ENCODE measurements around the gene P3R3URF.
A peak's percentile ranks its signal among the peaks of the same experiment; 100 is the strongest.

The P3R3URF gene

DNA sequence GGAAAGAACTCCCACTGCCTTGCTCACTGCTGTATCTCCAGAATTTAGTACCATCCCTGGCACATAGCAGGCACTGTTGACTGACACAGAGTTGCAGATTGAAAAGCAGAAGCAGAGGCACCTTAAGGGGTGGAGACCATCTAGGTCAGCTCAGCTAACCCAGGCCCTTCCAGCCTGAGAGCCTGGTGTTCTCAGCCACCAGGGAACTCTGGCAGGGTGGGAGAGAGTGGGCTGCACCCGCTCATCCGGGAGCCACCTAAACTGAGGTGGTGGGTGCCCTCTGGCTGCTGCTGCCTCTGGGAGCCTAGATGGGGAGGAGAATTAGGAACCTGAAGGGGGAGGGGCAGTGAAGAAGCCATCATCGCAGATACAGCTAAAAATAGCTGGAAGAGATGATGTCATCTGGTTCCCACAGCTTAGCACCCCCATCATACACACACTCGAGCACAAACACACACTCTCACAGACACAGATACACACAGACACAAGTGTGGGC is 2.9 kb downstream of the P3R3URF start:
- no peak overlapping the region for H3K4me3 ChIP-seq (replicated peaks in 1 of 2; ENCODE audit: low read depth in 2 of 2, low read length in 2 of 2)
- peak in 1 of 2 donors; percentile 51 for DNase-seq (ENCODE audit: low read depth in 2 of 2)
- TF ChIP-seq, protein P1, sequence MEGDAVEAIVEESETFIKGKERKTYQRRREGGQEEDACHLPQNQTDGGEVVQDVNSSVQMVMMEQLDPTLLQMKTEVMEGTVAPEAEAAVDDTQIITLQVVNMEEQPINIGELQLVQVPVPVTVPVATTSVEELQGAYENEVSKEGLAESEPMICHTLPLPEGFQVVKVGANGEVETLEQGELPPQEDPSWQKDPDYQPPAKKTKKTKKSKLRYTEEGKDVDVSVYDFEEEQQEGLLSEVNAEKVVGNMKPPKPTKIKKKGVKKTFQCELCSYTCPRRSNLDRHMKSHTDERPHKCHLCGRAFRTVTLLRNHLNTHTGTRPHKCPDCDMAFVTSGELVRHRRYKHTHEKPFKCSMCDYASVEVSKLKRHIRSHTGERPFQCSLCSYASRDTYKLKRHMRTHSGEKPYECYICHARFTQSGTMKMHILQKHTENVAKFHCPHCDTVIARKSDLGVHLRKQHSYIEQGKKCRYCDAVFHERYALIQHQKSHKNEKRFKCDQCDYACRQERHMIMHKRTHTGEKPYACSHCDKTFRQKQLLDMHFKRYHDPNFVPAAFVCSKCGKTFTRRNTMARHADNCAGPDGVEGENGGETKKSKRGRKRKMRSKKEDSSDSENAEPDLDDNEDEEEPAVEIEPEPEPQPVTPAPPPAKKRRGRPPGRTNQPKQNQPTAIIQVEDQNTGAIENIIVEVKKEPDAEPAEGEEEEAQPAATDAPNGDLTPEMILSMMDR (IDR thresholded peaks at IDR 0.05; ENCODE audit: low read depth, low read length): no peak

DNA sequence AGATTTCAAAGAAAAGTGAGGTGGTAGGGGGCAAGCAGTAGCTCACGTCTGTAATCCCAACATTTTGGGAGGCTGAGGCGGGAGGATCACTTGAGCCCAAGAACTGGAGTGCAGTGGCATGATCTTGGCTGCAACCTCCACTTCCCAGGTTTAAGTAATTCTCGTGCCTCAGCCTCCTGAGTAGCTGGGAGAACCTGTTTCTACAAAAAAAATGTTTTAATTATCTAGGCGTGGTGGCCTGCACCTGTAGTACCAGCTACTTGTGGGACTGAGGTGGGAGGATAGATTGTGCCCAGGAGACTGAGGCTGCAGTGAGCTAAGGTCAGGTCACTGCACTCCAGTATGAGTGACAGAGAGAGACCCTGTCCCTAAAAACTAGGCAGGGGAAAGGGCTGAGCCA is 4.0 kb downstream of the P3R3URF start:
- DNase-seq (ENCODE audit: low read depth in 2 of 2): no peak
- H3K4me3 ChIP-seq (replicated peaks in 1 of 2; ENCODE audit: low read depth in 2 of 2, low read length in 2 of 2): no peak overlapping the region
- TF ChIP-seq, protein P1 (IDR thresholded peaks at IDR 0.05; ENCODE audit: low read depth, low read length): no peak

DNA sequence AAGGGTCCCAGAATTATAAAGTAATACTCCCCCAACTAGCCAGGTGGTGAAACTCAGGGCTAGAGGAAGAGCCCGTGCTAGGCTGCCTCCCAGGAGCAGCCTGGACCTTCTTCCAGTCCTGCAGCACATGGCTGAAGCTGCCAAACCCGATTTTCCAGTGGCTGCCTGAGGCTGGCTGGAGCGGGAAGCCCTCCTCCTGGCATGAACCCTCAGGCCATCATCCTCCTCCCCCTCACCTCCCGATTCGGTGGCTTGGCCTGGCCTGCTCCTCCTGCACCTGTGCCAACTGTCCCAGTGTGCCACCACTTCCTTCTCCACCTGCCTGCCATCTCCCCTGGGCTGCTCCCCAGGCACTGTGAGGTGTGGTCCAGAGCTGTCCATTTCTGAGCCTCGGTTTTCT is 4.4 kb downstream of the P3R3URF start:
- DNase-seq (ENCODE audit: low read depth in 2 of 2): no peak
- no peak overlapping the region for H3K4me3 ChIP-seq (replicated peaks in 1 of 2; ENCODE audit: low read depth in 2 of 2, low read length in 2 of 2)
- TF ChIP-seq, protein P1 (IDR thresholded peaks at IDR 0.05; ENCODE audit: low read depth, low read length): no peak

DNA sequence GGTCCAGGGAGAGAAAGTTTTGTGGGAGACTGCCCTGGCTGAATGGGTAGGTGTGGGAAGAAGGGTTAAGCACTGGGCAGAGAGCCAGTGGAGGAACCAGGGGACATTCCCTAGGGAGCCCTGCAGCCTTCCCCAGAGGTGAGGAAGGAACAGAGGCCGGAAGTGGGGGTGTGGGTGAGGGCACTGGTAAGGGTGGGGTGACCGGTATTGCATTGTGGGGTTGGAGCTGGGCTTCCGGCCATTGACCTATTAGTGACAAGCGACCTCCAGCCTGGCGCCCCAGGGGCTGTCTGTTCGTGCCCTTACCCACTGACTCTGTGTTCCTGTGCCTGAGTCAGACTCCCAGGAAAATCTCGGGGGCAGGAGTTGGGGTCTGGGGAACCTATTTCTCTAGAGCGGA is 4.9 kb downstream of the P3R3URF start:
- TF ChIP-seq, protein P1 (IDR thresholded peaks at IDR 0.05; ENCODE audit: low read depth, low read length): no peak
- no peak for DNase-seq (ENCODE audit: low read depth in 2 of 2)
- H3K4me3 ChIP-seq (replicated peaks in 1 of 2; ENCODE audit: low read depth in 2 of 2, low read length in 2 of 2): no peak overlapping the region

DNA sequence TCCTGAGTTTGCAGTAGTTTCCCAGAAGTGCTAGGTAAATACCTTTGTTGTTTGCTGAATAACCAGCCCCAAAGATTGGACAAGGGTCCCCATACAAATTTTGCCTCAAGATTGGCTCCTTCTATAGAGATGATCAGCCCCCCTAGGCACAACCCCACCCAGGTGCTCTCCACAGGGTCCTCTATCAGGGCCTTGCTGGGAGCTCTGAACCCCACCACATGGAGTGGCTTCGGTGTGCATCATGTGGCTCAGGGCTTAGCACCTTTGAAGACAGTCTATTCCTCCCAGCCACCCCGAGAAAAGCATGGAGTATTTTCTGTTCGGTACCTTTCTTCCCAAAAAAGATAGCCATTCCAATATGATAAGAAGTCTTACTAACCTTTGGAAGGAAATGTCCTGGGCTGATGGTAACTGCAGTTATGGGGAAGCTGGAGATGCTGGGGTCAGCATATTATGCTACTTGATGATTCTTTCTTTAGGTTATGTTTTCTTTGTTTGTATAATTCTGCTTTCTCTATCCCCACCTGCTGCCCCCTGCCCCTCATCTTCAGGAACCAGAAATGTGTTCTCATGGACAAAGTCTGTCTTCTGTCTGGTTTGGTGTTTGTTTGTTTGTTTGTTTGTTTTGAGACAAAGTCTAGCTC is 6.4 kb downstream of the P3R3URF start:
- TF ChIP-seq, protein P1 (IDR thresholded peaks at IDR 0.05; ENCODE audit: low read depth, low read length): no peak
- H3K4me3 ChIP-seq (replicated peaks in 1 of 2; ENCODE audit: low read depth in 2 of 2, low read length in 2 of 2): no peak overlapping the region
- no peak for DNase-seq (ENCODE audit: low read depth in 2 of 2)

DNA sequence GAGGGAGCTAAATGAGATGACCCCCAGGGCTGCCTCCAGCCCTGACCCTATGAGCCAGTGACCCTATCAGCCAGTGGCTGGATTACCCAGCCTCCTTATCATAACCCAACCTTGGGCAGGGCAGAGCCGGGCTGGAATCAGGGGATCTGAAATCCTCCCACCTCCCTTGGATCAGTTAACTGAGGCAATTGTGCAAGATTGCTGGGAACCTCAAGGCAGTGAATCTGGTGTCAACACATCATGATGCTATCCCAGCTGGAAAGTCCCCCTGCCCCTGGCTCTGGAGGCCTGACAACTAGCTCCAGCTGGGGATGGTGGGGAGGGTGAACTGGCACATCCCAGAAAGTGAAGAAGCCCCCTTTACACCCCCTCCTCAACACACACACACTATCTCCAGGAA is 7.8 kb downstream of the P3R3URF start:
- H3K4me3 ChIP-seq (replicated peaks in 1 of 2; ENCODE audit: low read depth in 2 of 2, low read length in 2 of 2): no peak overlapping the region
- DNase-seq (ENCODE audit: low read depth in 2 of 2): no peak
- TF ChIP-seq, protein P1 (IDR thresholded peaks at IDR 0.05; ENCODE audit: low read depth, low read length): no peak
